GM12892 (cell line): ENCODE data around the gene CELF3.

Source experiments
- POLR2AphosphoS5 ChIP-seq: IDR thresholded peaks from 2 replicates; pipeline ENCODE4 v1.6.1; 2011; ENCODE audit warnings: low read depth, low read length, control low read depth
- TAF1 ChIP-seq: IDR thresholded peaks from 2 replicates; pipeline ENCODE4 v1.6.1; 2011; ENCODE audit warnings: low read depth, mild to moderate bottlenecking, control low read depth, low read length, borderline replicate concordance

GRCh38 chr1:151737479-151737878, 20.9 kb upstream of the CELF3 start:
- TF ChIP-seq TAF1 (no peak), POLR2AphosphoS5 (no peak)
